K562 (cell line): ENCODE data around the gene GIGYF2. TPM values are rescaled to one million over a fixed set of nuclear protein-coding genes. Genes with fewer than 3 reads are reported as not detected.

ENCODE experiments used
- ATAC-seq: fragments of 200-7000 bp; cut with Tn5 transposase; 3 replicates; pipeline ENCODE4 v1.9.1; 2020; ENCODE audit warnings: moderate library complexity
- BruUV-seq: library from RNA; stranded (reverse); fragments of 400-500 nt; replicated peaks from 2 replicates; lab custom pipeline; 2021; lab: Mats Ljungman, UMichigan
- CTCF ChIA-PET: fragments of 300-600 bp; formaldehyde crosslinking; extraction: SDS; loops from one replicate; lab custom pipeline; 2021; ENCODE audit warnings: low intra/inter-chr PET ratio; lab: Yijun Ruan, JAX
- POLR2A ChIA-PET: fragments of 300-600, 350-650 bp; sonication (Branson Sonifier 250); formaldehyde crosslinking; extraction: SDS; loops from one replicate; lab custom pipeline; 2021; ENCODE audit warnings: antibody characterized with exemption, inconsistent platforms; lab: Yijun Ruan, JAX
- DNase-seq, 4 experiments: peaks; one replicate each; pipeline versions ENCODE4 v3.0.0 to v3.0.0-alpha.2; 2011 to 2018; ENCODE audit warnings: low spot score in 3 of 4, mixed read lengths in 3 of 4; ENCODE audit errors: extremely low read depth in 1 of 4
- FAIRE-seq: peaks from 2 replicates; lab custom pipeline; 2011; peaks lifted over from hg19 to GRCh38; lab: Jason Lieb, UNC
- H2AFZ ChIP-seq: 2 replicates; pipeline ENCODE4 v1.6.0; 2011; ENCODE audit warnings: low read depth, low read length, control low read depth, inconsistent platforms
- H3K27ac ChIP-seq: fragments of 200-600 bp; 3 replicates; pipeline ENCODE4 v1.8.0; 2011; ENCODE audit warnings: low read depth, mild to moderate bottlenecking, control low read depth, inconsistent platforms, low read length, moderate library complexity, mixed read lengths; ENCODE audit errors: extremely low read depth
- H3K27me3 ChIP-seq, 2 experiments: fragments of 300-600 bp in 1 of 2; 2 replicates in 1 of 2; 3 replicates in 1 of 2; pipeline versions ENCODE4 v1.6.0 to v1.8.0; 2011; ENCODE audit warnings: inconsistent platforms in 2 of 2, low read length in 2 of 2, mild to moderate bottlenecking in 1 of 2, mixed read lengths in 1 of 2, moderate library complexity in 1 of 2; ENCODE audit not compliant: control insufficient read depth in 2 of 2, insufficient read depth in 2 of 2
- H3K36me3 ChIP-seq: fragments of 300-600 bp; 3 replicates; pipeline ENCODE4 v1.8.0; 2011; ENCODE audit warnings: mild to moderate bottlenecking, low read length, inconsistent platforms; ENCODE audit not compliant: control insufficient read depth, insufficient read depth
- H3K4me1 ChIP-seq, 2 experiments: fragments of 200-600 bp in 1 of 2; replicated peaks in 1 of 2; 2 replicates in 1 of 2; 3 replicates in 1 of 2; pipeline versions ENCODE4 v1.5.1 to v1.8.0; 2011; ENCODE audit warnings: inconsistent platforms in 2 of 2, low read length in 2 of 2, mild to moderate bottlenecking in 1 of 2, mixed read lengths in 1 of 2, moderate library complexity in 1 of 2; ENCODE audit not compliant: control insufficient read depth in 2 of 2, insufficient read depth in 2 of 2
- H3K4me2 ChIP-seq: 2 replicates; pipeline ENCODE4 v1.6.1; 2011; ENCODE audit warnings: low read length, control low read depth, inconsistent platforms, mixed read lengths; ENCODE audit not compliant: insufficient read depth
- H3K4me3 ChIP-seq: fragments of 200-600 bp; sonication (generic), shearing (Covaris generic); 2 replicates; pipeline ENCODE4 v1.5.1; 2016; ENCODE audit warnings: control low read depth, inconsistent platforms
- H3K79me2 ChIP-seq: fragments of 200-600 bp; 3 replicates; pipeline ENCODE4 v1.8.0; 2011; ENCODE audit warnings: low read length, inconsistent platforms; ENCODE audit not compliant: control insufficient read depth, insufficient read depth
- H3K9ac ChIP-seq, 2 experiments: 2 replicates each; pipeline versions ENCODE4 v1.6.0 to v1.6.1; 2011; ENCODE audit warnings: low read depth in 2 of 2, low read length in 2 of 2, control low read depth in 1 of 2, inconsistent platforms in 1 of 2, mild to moderate bottlenecking in 1 of 2, mixed read lengths in 1 of 2; ENCODE audit not compliant: insufficient read depth in 1 of 2
- H3K9me1 ChIP-seq: one replicate; pipeline ENCODE4 v1.6.0; 2011; ENCODE audit warnings: inconsistent platforms, mild to moderate bottlenecking, low read length, moderate library complexity; ENCODE audit not compliant: control insufficient read depth, insufficient read depth
- H3K9me3 ChIP-seq: replicated peaks from 2 replicates; pipeline ENCODE4 v1.5.1; 2011; ENCODE audit warnings: low read depth, low read length, inconsistent platforms; ENCODE audit not compliant: control insufficient read depth, insufficient read depth
- H4K20me1 ChIP-seq: replicated peaks from 2 replicates; pipeline ENCODE4 v1.6.1; 2011; ENCODE audit warnings: low read length, inconsistent platforms, mixed read lengths; ENCODE audit not compliant: control insufficient read depth, insufficient read depth
- CAMTA2 ChIP-seq: fragments of 250-450 bp; sonication (Bioruptor Pico); conservative IDR thresholded peaks from 2 replicates; pipeline ENCODE4 v1.5.1; 2022
- CBX3 ChIP-seq, 2 experiments: IDR thresholded peaks; 1 replicate in 1 of 2; 2 replicates in 1 of 2; pipeline ENCODE4 v1.6.1; 2012; ENCODE audit warnings: inconsistent platforms in 2 of 2, low read length in 2 of 2, borderline replicate concordance in 1 of 2, control low read depth in 1 of 2
- CCNT2 ChIP-seq: IDR thresholded peaks from 2 replicates; pipeline ENCODE4 v1.6.1; 2011; ENCODE audit warnings: borderline replicate concordance, low read depth, mild to moderate bottlenecking, moderate library complexity, mixed read lengths, low read length; ENCODE audit not compliant: insufficient read length; ENCODE audit errors: extremely low read depth
- CEBPG ChIP-seq, 3 experiments: fragments of 200-800 bp in 1 of 3; sonication (Bioruptor generic) in 1 of 3; sonication (generic) in 1 of 3; formaldehyde crosslinking in 1 of 3; IDR thresholded peaks in 2 of 3; conservative IDR thresholded peaks in 1 of 3; 2 replicates each; pipeline versions ENCODE4 v1.6.1 to v1.8.0; 2016 to 2022; ENCODE audit warnings: missing compliant biosample characterization in 2 of 3, missing genetic modification characterization in 2 of 3, mild to moderate bottlenecking in 1 of 3, missing genetic modification reagents in 1 of 3
- CTBP1 ChIP-seq: fragments of 450-650 bp; IDR thresholded peaks from 2 replicates; pipeline ENCODE4 v1.6.1; 2016; ENCODE audit warnings: borderline replicate concordance
- FOSL1 ChIP-seq: fragments of 200-800 bp; sonication (Bioruptor generic); conservative IDR thresholded peaks from 2 replicates; pipeline ENCODE4 v1.6.1; 2016; ENCODE audit warnings: missing genetic modification characterization, missing compliant biosample characterization
- FOXO4 ChIP-seq: fragments of 450-650 bp; formaldehyde crosslinking; IDR thresholded peaks from 2 replicates; pipeline ENCODE4 v1.4.0; 2020; ENCODE audit warnings: mild to moderate bottlenecking, moderate library complexity
- KLF1 ChIP-seq: fragments of 450-650 bp; IDR thresholded peaks from 2 replicates; pipeline ENCODE4 v1.6.1; 2016; ENCODE audit warnings: missing genetic modification characterization, missing compliant biosample characterization
- L3MBTL2 ChIP-seq: fragments of 450-650 bp; IDR thresholded peaks from 2 replicates; pipeline ENCODE4 v1.6.1; 2016; ENCODE audit warnings: mild to moderate bottlenecking, moderate library complexity
- SMARCE1 ChIP-seq: fragments of 450-650 bp; IDR thresholded peaks from 2 replicates; pipeline ENCODE4 v1.7.1; 2016; ENCODE audit warnings: mild to moderate bottlenecking
- ZBTB49 ChIP-seq: sonication (generic); formaldehyde crosslinking; IDR thresholded peaks from 2 replicates; pipeline ENCODE4 v1.8.0; 2022; ENCODE audit warnings: missing genetic modification reagents, mild to moderate bottlenecking, borderline replicate concordance
- ZMIZ1 ChIP-seq, 2 experiments: fragments of 150-350 bp in 1 of 2; IDR thresholded peaks; 2 replicates each; pipeline ENCODE4 v1.6.1; 2012 to 2016; ENCODE audit warnings: low read depth in 2 of 2, low read length in 2 of 2, mild to moderate bottlenecking in 1 of 2, moderate library complexity in 1 of 2
- ZNF57 ChIP-seq: fragments of 450-650 bp; formaldehyde crosslinking; IDR thresholded peaks from 2 replicates; pipeline ENCODE4 v1.4.0; 2020; ENCODE audit warnings: mild to moderate bottlenecking, moderate library complexity
- ZNF778 ChIP-seq: fragments of 450-650 bp; formaldehyde crosslinking; IDR thresholded peaks from 2 replicates; pipeline ENCODE4 v1.4.0; 2020; ENCODE audit warnings: mild to moderate bottlenecking, moderate library complexity
- WGBS: fragments of 100-300 bp; shearing (Covaris generic); methylation state at CpG from one replicate; pipeline ENCODE4 v1.1.6; 2016; ENCODE audit warnings: low coverage, mixed read lengths; ENCODE audit not compliant: insufficient coverage; ENCODE audit errors: missing lambda C conversion rate; 5-methylcytosine and 5-hydroxymethylcytosine counted together
- in situ Hi-C: fragments of 300-500 bp; cut with MboI; formaldehyde crosslinking; loops from 4 replicates; pipeline ENCODE4 v1.15.0; 2018; ENCODE audit warnings: inconsistent platforms, mixed read lengths
- intact Hi-C: fragments of 100-400 bp; cut with micrococcal nuclease; formaldehyde crosslinking; loops from 2 replicates; pipeline ENCODE4 v1.14.2; 2022
- polyA plus RNA-seq, 8 experiments: library from polyadenylated mRNA; depleted of rRNA in 4 of 8; stranded (reverse) in 5 of 8; unstranded in 3 of 8; fragments of >200 nt; fragmentation: Nextera tagmentation in 2 of 8; fragmentation: Illumina TruSeq in 1 of 8; extraction: Ambion mirVana in 2 of 8; extraction: Trizol in 1 of 8; gene quantifications; 2 replicates each; pipeline versions ENCODE4 v1.2.1 to v1.2.3, GENCODE V29; 2011 to 2014; ENCODE audit warnings: inconsistent platforms in 1 of 8, missing spikeins in 1 of 8
- total RNA-seq, 7 experiments: library from RNA; depleted of rRNA in 6 of 7; stranded (reverse); fragments of >200 nt in 6 of 7; fragmentation: Illumina TruSeq in 2 of 7; extraction: Trizol in 2 of 7; gene quantifications; 2 replicates each; pipeline versions ENCODE4 v1.2.1 to v1.2.3, GENCODE V29; 2011 to 2021; ENCODE audit warnings: low replicate concordance in 1 of 7

Gene GIGYF2
- total and polyA plus RNA-seq, 9 of the 15 experiments (the other 6 are each of a cell fraction or from before 2014, with no cell fraction given): 12.7 to 52.7 (median 34.9) TPM

DNA sequence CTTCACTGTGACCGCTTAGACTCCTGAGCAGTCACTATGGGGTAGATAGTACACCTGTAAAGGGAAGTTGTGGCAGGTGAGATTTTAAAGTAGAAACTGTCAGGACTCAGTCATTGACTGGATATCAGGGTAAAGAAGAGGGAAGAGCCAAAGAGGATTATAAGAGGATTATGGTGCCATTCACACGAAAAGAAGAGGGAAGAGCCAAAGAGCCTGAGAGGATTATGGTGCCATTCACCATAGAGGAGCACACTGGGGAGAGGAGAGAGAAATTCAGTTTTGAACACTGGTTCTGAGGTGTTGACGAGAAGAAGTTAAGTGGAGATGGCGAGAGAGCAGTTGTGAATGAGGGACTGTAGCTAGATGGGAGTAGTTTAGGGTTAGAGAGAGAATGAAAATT lies 96.1 kb downstream of the GIGYF2 start (continued):
- TF ChIP-seq ZBTB49 (CRISPR knock-in tag): no peak
- TF ChIP-seq CAMTA2 (CRISPR knock-in tag): no peak
- TF ChIP-seq CTBP1: no peak
- TF ChIP-seq ZNF57: no peak
- no peak for TF ChIP-seq CBX3 (IDR thresholded peaks at IDR 0.05; ENCODE audit: borderline replicate concordance in 1 of 2, low read length in 2 of 2)
- no peak for TF ChIP-seq FOXO4 (CRISPR knock-in tag)

GRCh38 chr2:232794981-232795380 lies 97.8 kb downstream of the GIGYF2 start:
- intact Hi-C loops: no loop called here
- H2AFZ ChIP-seq: no peak overlapping the region
- ATAC-seq (no peak), DNase-seq (no peak), FAIRE-seq (no peak)
- no peak overlapping the region for H3K9ac ChIP-seq
- no peaks in the 10 kb centered on the region for H4K20me1 ChIP-seq
- no peak overlapping the region for H3K4me2 ChIP-seq
- H3K4me3 ChIP-seq: no peak overlapping the region
- H3K9me3 ChIP-seq: no peaks in the 10 kb centered on the region
- H3K27ac ChIP-seq: no peak overlapping the region
- ChIA-PET POLR2A (interaction anchor here (0.7 kb wide), 1 partner anchor 432 kb away, joined by 3 read pairs; no protein-coding TSS in a partner anchor), CTCF (no interaction called here)
- no peaks in the 10 kb centered on the region for H3K79me2 ChIP-seq
- no peaks in the 10 kb centered on the region for H3K9me1 ChIP-seq
- 88% methylated on average over 1 of the region's 1 CpG for WGBS
- H3K27me3 ChIP-seq: no peaks in the 10 kb centered on the region
- no peaks in the 10 kb centered on the region for H3K4me1 ChIP-seq
- H3K36me3 ChIP-seq: peaks cover 87% of the 10 kb centered on the region
- no TSS peak for BruUV-seq
- in situ Hi-C loops: no loop called here
- TF ChIP-seq L3MBTL2: no peak
- no peak for TF ChIP-seq ZNF778 (CRISPR knock-in tag)
- no peak for TF ChIP-seq CEBPG (CRISPR knock-in tag; IDR thresholded peaks at IDR 0.05)
- TF ChIP-seq CEBPG (tag; conservative IDR thresholded peaks at IDR 0.05 in 1 of 2, IDR thresholded peaks at IDR 0.05 in 1 of 2): no peak
- no peak for TF ChIP-seq SMARCE1
- TF ChIP-seq CCNT2: no peak
- no peak for TF ChIP-seq ZMIZ1 (IDR thresholded peaks at IDR 0.05; ENCODE audit: low read depth in 2 of 2, low read length in 2 of 2)
- TF ChIP-seq KLF1 (tag): no peak
- no peak for TF ChIP-seq FOSL1 (tag)
